Activated CD8-positive, alpha-beta memory T cell treated with anti-CD3 and anti-CD28 coated beads for 4 hours (primary cell): ENCODE data around the gene SFMBT2.
"Not testable (repeated sequence)": the region's sequence is repeated elsewhere in the genome, so short reads cannot be mapped to it uniquely, and the experiment has no call there.

Experiments used
- DNase-seq, 2 donors: peaks; one replicate each; pipeline ENCODE4 v3.0.0-alpha.2; 2020; ENCODE audit warnings: low read depth in 2 of 2

The SFMBT2 gene

GRCh38 chr10:7225133-7225532 lies 185.7 kb downstream of the SFMBT2 start:
- no peak for DNase-seq

- DNase-seq, result no peak
These were observed 191.9 kb downstream of the SFMBT2 start for GRCh38 chr10:7218968-7219367.

GRCh38 chr10:7212696-7213095 lies 198.1 kb downstream of the SFMBT2 start:
- DNase-seq, result not testable (repeated sequence)

- DNase-seq, result no peak
These were observed 198.8 kb downstream of the SFMBT2 start for GRCh38 chr10:7211857-7212577.

- no peak for DNase-seq
These were observed 200.3 kb downstream of the SFMBT2 start for GRCh38 chr10:7210516-7210915.

- no peak for DNase-seq
These were observed 201.4 kb downstream of the SFMBT2 start for GRCh38 chr10:7209458-7209857.

GRCh38 chr10:7206412-7207100 lies 204.3 kb downstream of the SFMBT2 start:
- no peak for DNase-seq

GRCh38 chr10:7205656-7206055 lies 205.2 kb downstream of the SFMBT2 start:
- DNase-seq, result no peak

GRCh38 chr10:7202793-7203355 lies 208.0 kb downstream of the SFMBT2 start:
- no peak for DNase-seq

GRCh38 chr10:7199152-7199760 lies 211.6 kb downstream of the SFMBT2 start:
- DNase-seq, result no peak

GRCh38 chr10:7196284-7196683 lies 214.6 kb downstream of the SFMBT2 start:
- no peak for DNase-seq

- DNase-seq, result no peak
These were observed 215.7 kb downstream of the SFMBT2 start for GRCh38 chr10:7195118-7195517.

- no peak for DNase-seq
These were observed 216.3 kb downstream of the SFMBT2 start for GRCh38 chr10:7194571-7194970.

- DNase-seq, result no peak
These were observed 217.5 kb downstream of the SFMBT2 start for GRCh38 chr10:7193369-7193768.

GRCh38 chr10:7192831-7193361 lies 217.9 kb downstream of the SFMBT2 start:
- peak; percentile 22 to 35 for DNase-seq

GRCh38 chr10:7192061-7192460 lies 218.8 kb downstream of the SFMBT2 start:
- DNase-seq, result no peak

- not testable (repeated sequence) for DNase-seq
These were observed 220.1 kb downstream of the SFMBT2 start for GRCh38 chr10:7190772-7191171.

- no peak for DNase-seq
These were observed 220.9 kb downstream of the SFMBT2 start for GRCh38 chr10:7189909-7190308.

- DNase-seq, result no peak
These were observed 222.3 kb downstream of the SFMBT2 start for GRCh38 chr10:7188456-7189050.

- no peak for DNase-seq
These were observed 224.3 kb downstream of the SFMBT2 start for GRCh38 chr10:7186387-7187018.

- DNase-seq, result no peak
These were observed 225.5 kb downstream of the SFMBT2 start for GRCh38 chr10:7185367-7185690.
